C4-2B (cell line): ENCODE results near the gene MAD2L1BP.

Source experiments
- ZFX ChIP-seq: fragments of 450-650 bp; IDR thresholded peaks from 2 replicates; pipeline ENCODE4 v1.6.1; 2017
- TF ChIP-seq, protein P1 (sequence below): fragments of 450-650 bp; conservative IDR thresholded peaks from 2 replicates; pipeline ENCODE4 v1.5.1; 2017; ENCODE audit warnings: mild to moderate bottlenecking

DNA sequence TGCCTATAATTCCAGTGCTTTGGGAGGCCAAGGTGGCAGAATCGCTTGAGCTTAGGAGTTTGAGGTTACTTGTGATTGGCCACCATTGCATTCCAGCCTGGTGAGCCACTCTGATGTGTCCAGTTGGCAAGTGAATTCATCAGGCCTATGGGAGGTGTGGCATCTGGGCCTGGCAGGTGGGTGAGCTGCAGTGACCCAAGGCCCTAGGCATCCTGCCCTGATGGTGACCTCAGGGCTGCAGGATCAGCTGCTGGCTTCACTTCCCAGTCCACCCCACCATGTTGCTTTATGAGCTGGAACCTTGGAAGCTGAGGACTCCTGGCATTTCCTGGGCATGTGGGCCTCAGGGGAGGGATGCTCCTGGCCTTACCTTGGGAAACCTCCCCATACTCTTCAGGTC lies 29.7 kb downstream of the MAD2L1BP start:
- TF ChIP-seq, protein P1, sequence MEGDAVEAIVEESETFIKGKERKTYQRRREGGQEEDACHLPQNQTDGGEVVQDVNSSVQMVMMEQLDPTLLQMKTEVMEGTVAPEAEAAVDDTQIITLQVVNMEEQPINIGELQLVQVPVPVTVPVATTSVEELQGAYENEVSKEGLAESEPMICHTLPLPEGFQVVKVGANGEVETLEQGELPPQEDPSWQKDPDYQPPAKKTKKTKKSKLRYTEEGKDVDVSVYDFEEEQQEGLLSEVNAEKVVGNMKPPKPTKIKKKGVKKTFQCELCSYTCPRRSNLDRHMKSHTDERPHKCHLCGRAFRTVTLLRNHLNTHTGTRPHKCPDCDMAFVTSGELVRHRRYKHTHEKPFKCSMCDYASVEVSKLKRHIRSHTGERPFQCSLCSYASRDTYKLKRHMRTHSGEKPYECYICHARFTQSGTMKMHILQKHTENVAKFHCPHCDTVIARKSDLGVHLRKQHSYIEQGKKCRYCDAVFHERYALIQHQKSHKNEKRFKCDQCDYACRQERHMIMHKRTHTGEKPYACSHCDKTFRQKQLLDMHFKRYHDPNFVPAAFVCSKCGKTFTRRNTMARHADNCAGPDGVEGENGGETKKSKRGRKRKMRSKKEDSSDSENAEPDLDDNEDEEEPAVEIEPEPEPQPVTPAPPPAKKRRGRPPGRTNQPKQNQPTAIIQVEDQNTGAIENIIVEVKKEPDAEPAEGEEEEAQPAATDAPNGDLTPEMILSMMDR, result no peak
- no peak for TF ChIP-seq ZFX
